A549 treated with CORT108297 at 1 μM for 4 hours (cell line): ENCODE measurements around the gene MAF. TPM values are rescaled to one million over a fixed set of nuclear protein-coding genes. Genes with fewer than 3 reads are reported as not detected.

Experiments used
- total RNA-seq: library from RNA; stranded (reverse); fragments of 200-300 nt; extraction: Qiagen RNA extraction; gene quantifications from 5 replicates; pipeline ENCODE4 v1.2.3, GENCODE V29; 2022

The MAF gene
- total RNA-seq, result 0.13 to 0.84 TPM (median 0.55 TPM) in 5 replicates

GRCh38 chr16:79600638-79601091 lies at the start of gene MAF:
Gene MAF, minus strand, starts transcription at chr16:79600737. Its CDS starts 835 bp downstream, at chr16:79599902.

